Measurements from ENCODE around the gene SLC44A3. TPM values are rescaled to one million over a fixed set of nuclear protein-coding genes. Genes with fewer than 3 reads are reported as not detected.

SLC44A3 gene
- total RNA-seq, 2 experiments from 2014 or later: 0.37 to 0.52 TPM

DNA sequence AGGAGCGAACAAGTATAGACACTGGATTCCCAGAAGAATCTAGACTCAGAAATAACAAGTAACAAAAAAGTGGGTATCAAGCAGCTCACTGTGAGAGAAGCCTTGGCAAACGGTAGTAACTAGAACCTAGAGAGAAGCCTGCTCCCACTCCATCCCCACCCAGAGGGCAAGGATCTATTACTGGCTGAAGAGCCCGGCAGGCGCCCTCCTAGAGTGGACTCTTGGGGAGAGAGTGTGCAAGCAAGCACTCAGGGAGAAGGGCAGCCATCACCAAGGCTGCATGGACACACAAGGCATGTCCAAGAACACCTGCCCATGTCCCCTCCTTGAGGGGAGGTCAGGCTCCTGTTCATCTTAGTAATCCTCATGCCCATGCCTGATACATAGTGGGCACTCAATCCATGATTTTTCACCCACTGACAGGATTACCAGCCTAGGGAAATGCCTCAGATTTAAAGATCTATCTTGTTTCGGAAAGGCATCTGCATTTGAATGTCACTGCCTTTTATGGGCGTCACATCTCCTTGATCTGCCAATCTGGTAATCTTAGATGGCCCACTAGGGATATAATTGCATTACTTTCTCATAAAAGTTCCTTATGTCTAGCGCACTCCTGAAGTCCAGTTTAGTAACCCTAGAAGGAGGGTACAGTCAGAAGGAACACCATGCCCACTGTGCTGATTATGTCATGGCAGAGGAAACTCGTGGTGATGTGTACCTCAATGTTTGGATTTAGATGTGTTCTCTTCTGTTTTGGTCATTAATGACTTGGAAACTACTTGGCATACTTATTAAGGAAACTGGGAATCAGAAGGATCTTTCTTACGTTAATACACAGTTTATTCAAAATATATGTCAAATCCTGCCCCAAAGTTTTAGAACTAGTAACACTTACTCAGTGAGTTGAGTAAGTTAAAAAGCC is 92.4 kb downstream of the SLC44A3 start:
- CTCF ChIA-PET: no interaction called here
- no peak for DNase-seq
- H3K27me3 Mint-ChIP-seq: peaks cover 7% of the 10 kb centered on the region

DNA sequence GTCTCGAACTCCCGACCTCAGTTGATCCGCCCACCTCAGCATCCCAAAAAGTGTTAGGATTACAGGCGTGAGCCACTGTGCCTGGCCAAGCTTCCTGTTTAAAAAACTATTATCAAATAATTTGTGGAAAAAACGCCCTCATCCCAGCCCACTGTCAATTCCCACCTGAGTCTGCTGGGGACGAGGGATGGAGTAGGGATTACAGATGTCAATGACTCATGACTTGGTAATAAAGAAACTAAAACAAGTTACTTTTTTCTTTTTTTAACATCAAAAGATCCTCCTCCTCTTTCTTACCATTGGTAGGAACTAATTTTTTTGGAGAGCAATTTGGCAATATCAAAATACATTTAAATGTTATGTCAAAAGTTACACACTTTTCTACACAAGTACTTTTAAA is 97.1 kb downstream of the SLC44A3 start:
- Mint-ChIP-seq H3K4me1 (no peaks in the 10 kb centered on the region), H3K27ac (no peak overlapping the region), H3K9me3 (no peaks in the 10 kb centered on the region), H3K4me3 (no peak overlapping the region), H3K36me3 (ENCODE audit: low read depth) (no peaks in the 10 kb centered on the region), H3K27me3 (peaks cover 6% of the 10 kb centered on the region)
- no peak for DNase-seq
- CTCF ChIA-PET: no interaction called here
- POLR2A ChIA-PET: no interaction called here

More for the DNA sequence above, 92.4 kb downstream of the SLC44A3 start:
- H3K9me3 Mint-ChIP-seq: no peaks in the 10 kb centered on the region
- H3K4me1 Mint-ChIP-seq: no peaks in the 10 kb centered on the region
- no peak overlapping the region for H3K4me3 Mint-ChIP-seq
- POLR2A ChIA-PET: no interaction called here
- no peak overlapping the region for H3K27ac Mint-ChIP-seq
- H3K36me3 Mint-ChIP-seq (ENCODE audit: low read depth): no peaks in the 10 kb centered on the region

DNA sequence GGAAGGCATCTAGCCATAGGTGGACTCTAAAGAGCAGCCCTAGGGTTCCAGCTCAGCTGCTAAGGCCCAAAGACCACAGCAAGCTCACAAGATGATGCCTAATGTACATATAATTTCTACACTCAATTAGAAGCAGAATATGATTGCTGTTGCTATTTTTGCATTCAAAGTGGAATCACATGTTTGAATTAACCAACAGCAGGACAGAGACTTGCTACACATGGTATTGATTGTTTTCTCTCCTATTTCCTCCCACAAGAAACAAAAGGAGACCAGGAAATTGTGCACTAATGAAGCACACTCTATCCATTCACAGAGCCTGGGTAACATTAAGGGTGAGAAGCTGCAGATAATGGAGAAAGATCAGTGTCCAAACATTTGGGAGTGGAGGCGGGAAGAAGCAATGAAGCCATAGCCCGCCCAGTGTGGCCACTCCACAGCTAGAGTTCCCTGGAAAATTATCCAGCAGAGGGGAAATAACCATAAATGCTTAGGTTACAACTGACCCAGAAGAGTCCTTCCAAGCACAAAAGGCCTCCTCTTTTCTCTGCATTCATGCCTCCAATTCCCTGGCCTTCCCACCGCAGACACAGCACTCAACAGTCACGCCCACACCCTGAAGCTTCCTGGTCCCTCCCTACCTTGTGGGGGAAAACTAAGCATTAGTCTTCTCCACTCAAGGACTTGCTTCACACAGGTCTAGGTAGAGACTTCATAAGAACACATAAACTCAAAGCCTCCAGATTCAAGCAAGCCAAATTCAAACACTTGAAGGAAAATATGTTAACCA is 99.3 kb downstream of the SLC44A3 start:
- Mint-ChIP-seq H3K4me1 (peaks cover 6% of the 10 kb centered on the region), H3K4me3 (no peak overlapping the region), H3K27me3 (peaks cover 18% of the 10 kb centered on the region), H3K9me3 (no peaks in the 10 kb centered on the region), H3K36me3 (ENCODE audit: low read depth) (no peaks in the 10 kb centered on the region), H3K27ac (no peak overlapping the region)
- DNase-seq: no peak
- CTCF ChIA-PET: no interaction called here
- POLR2A ChIA-PET: no interaction called here

DNA sequence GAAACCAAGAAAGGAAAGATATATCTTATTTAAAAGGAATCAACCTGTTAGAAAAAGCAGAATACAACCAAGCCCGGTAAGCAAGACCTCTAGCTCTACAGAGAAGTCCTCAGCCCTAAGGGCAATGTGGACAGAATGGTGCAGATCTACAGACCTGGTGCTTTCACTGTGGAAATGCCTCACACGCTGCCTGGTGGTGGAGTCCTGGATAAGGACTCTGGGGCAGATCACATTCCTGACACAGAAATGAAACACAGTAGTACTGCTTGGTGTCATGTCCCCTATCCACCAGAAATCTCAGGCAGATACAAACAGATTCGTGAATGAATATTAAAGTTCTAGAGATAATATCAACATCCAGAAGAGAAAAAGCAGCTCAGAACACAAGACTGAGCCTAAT is 99.9 kb downstream of the SLC44A3 start:
- ChIA-PET CTCF (no interaction called here), POLR2A (no interaction called here)
- Mint-ChIP-seq H3K27me3 (peaks cover 23% of the 10 kb centered on the region), H3K9me3 (no peaks in the 10 kb centered on the region), H3K4me1 (peaks cover 6% of the 10 kb centered on the region), H3K4me3 (no peak overlapping the region), H3K36me3 (ENCODE audit: low read depth) (no peaks in the 10 kb centered on the region), H3K27ac (no peak overlapping the region)
- DNase-seq: no peak

DNA sequence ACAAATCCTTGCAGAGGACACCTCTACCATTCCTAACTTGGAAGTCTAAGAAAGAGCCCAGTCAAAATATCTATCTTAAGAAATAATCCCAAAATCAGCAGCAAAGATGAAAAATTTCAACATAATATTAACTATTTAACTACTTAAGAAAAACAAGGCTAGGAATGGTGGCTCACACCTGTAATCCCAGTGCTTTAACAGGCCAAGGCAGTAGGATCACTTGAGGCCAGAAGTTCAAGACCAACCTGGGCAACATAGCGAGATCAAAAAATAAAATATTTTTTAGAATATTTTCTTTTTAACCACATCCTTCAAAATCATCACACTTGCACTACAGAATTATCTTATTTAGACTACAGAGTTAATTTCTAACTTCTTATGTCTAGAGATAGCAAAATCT is 101.8 kb downstream of the SLC44A3 start:
- Mint-ChIP-seq H3K27ac (no peak overlapping the region), H3K36me3 (ENCODE audit: low read depth) (no peaks in the 10 kb centered on the region), H3K9me3 (no peaks in the 10 kb centered on the region), H3K4me1 (peaks cover 14% of the 10 kb centered on the region), H3K4me3 (no peak overlapping the region), H3K27me3 (peaks cover 33% of the 10 kb centered on the region)
- POLR2A ChIA-PET: no interaction called here
- DNase-seq: no peak
- CTCF ChIA-PET: no interaction called here

DNA sequence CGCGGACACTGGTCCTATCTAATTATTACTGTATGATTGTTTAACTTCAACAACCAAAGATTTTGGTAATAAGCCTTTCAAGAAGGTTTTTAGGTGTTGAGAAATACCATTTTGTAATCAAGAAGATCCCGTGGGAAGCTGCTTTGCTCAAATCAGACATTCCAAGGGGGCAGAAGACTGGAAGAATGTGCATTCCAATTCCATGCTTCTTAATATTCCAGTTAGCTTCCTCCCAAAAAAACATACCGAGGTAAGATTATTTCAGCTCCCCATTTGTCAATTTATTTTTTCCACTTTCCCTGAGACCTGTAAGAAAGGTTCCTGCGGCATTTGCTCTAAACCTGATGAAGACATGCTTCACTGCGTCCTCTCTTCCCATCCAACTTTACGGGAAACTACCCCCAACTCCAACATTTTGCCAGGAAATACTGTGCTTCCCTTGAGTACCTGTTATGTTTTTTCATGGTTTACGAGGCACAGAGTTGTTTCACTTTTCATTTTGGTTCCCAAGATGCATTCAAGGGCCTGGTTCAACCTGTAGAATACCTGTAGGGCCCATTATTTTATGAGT is 102.7 kb downstream of the SLC44A3 start:
- Mint-ChIP-seq H3K4me1 (peaks cover 18% of the 10 kb centered on the region), H3K27ac (no peak overlapping the region), H3K27me3 (peaks cover 39% of the 10 kb centered on the region), H3K9me3 (no peaks in the 10 kb centered on the region), H3K4me3 (no peak overlapping the region), H3K36me3 (ENCODE audit: low read depth) (no peaks in the 10 kb centered on the region)
- CTCF ChIA-PET: interaction anchor here (1.3 kb wide), 1 partner anchor 24 kb away, joined by 3 read pairs; no protein-coding TSS in a partner anchor
- POLR2A ChIA-PET: no interaction called here
- DNase-seq: no peak

DNA sequence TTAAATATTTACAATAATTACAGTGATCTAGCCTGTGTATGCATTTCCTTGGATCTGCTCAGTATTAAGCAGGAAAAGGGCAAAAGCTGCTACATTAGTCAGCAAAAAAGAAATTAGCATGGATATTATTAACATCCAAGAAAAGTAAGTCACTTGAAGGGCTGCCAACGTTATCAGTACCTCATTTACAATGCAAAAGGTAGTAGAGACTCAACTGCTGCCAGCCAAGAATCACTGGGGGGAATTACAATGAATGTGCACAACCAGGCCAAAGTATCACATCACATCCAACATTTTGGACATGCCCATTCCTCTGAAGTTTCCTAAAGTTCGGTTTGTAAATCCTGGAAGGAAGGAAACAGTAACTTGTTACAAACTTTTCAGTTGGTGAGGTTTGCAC is 104.8 kb downstream of the SLC44A3 start:
- no peak for DNase-seq
- no peaks in the 10 kb centered on the region for H3K9me3 Mint-ChIP-seq
- ChIA-PET CTCF (no interaction called here), POLR2A (no interaction called here)
- peaks cover 18% of the 10 kb centered on the region for H3K4me1 Mint-ChIP-seq
- H3K4me3 Mint-ChIP-seq: no peak overlapping the region
- peaks cover 55% of the 10 kb centered on the region for H3K27me3 Mint-ChIP-seq
- H3K27ac Mint-ChIP-seq: no peak overlapping the region
- no peaks in the 10 kb centered on the region for H3K36me3 Mint-ChIP-seq (ENCODE audit: low read depth)

DNA sequence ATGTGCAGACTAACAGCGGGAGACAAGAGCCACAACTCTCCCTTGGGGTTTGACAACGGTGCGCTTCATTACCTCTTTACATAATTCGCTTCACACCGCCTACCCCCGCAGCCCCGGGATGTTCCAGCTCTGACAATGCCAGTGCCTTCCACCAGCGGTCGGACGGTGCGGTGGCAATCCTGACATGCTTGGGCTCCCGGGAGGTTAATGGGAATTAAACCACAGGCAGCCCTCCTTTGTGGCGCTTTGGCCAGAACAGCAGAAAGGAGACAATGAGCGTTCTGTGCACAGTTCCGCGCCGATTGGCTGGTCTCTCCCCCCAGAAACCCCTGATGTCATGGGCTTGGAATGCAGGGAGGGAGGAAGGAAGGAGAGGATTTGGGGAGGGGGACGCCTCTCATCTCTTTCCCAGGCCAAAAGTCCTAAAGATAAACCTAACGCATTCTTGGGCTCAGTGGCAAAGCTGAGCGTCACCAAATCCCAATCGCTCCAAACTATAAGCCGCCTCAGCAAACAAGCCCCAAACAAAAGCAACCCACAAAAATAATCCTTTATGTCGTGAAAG is 105.5 kb downstream of the SLC44A3 start:
- peak overlapping the region; percentile 62 for H3K4me3 Mint-ChIP-seq
- ChIA-PET CTCF (no interaction called here), POLR2A (no interaction called here)
- peaks cover 18% of the 10 kb centered on the region for H3K4me1 Mint-ChIP-seq
- H3K27me3 Mint-ChIP-seq: peaks cover 57% of the 10 kb centered on the region
- DNase-seq: no peak
- no peaks in the 10 kb centered on the region for H3K9me3 Mint-ChIP-seq
- no peaks in the 10 kb centered on the region for H3K36me3 Mint-ChIP-seq (ENCODE audit: low read depth)
- H3K27ac Mint-ChIP-seq: no peak overlapping the region

DNA sequence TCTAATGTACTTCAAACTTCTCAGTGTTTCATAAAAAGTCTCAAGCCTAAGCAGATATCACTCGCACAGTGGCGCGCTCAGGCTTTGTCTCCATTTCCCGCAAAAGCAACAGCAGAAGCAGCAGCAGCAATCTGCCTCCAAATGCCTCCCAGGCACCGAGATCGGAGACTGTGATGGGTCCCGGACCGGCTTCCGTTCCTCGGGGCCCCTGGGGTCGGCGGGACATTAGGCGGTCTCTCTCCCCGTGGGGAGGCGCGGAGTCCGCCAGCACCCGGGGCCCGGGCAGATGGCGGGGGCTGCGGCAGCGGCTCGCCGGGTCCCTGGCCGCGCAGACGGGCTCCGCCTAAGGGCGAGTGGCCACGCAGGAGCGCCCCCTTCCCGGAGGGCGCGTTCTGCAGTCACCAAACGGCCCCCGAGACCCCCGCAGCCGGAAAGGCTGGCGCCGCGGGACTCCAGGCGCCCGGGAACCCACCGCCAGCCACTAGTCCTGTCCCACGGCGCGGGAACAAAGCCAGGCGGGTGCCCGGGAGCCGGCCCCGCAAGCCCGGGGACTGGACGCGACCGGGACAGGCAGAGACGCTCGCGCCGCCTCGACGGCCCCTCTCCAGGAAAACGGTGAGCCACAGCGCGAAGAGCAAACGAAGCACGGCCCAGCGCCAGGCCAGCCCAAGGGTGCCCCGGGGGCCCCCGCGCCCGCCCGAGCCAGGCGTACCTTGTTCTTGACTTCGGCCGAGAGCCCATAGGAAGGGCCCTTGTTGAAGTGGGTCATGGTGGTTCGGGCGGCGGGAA is 106.2 kb downstream of the SLC44A3 start:
- no peaks in the 10 kb centered on the region for H3K36me3 Mint-ChIP-seq (ENCODE audit: low read depth)
- DNase-seq: peak; percentile 12
- peaks cover 18% of the 10 kb centered on the region for H3K4me1 Mint-ChIP-seq
- no peaks in the 10 kb centered on the region for H3K9me3 Mint-ChIP-seq
- ChIA-PET CTCF (no interaction called here), POLR2A (no interaction called here)
- peak overlapping the region; percentile 62 for H3K4me3 Mint-ChIP-seq
- H3K27me3 Mint-ChIP-seq: peaks cover 56% of the 10 kb centered on the region
- no peak overlapping the region for H3K27ac Mint-ChIP-seq

DNA sequence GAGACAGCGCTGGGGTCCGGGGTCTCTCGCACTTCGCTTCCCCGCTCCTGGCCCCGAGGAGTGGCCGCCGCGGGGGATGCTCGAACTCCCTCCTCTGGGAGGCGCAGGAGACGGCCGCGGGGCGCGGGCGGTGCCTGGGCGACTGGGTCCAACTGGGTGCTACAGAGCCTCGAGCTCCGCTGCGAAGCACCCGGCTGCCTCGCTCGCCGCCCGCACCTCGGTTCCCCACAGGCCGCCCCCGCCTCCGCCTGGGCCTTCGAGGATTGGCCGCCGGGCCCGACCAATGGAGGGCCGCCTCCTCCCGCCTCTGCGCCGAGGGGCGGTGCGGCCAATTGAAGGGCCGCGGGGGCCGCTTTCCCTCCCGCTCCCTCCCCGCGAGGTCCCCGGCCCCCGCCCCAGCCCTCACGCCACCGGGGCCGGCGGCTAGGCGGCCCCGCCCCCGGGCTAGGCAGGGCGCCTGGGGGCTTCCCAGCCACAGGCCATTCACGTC is 106.8 kb downstream of the SLC44A3 start, which contains the start of gene CNN3:
Gene CNN3 (minus strand): TSS at position 196 of the 490 bp plus-strand sequence. CDS start 216 bp downstream, outside the sequence.
- CTCF ChIA-PET: no interaction called here
- Mint-ChIP-seq H3K36me3 (ENCODE audit: low read depth) (no peaks in the 10 kb centered on the region), H3K4me3 (peak within 1 kb of the TSS; percentile 65), H3K4me1 (peaks cover 18% of the 10 kb centered on the region), H3K27ac (peak within 1 kb of the TSS; percentile 79), H3K9me3 (no peaks in the 10 kb centered on the region), H3K27me3 (peaks cover 52% of the 10 kb centered on the region)
- DNase-seq: peak; percentile 47
- POLR2A ChIA-PET: no interaction called here

DNA sequence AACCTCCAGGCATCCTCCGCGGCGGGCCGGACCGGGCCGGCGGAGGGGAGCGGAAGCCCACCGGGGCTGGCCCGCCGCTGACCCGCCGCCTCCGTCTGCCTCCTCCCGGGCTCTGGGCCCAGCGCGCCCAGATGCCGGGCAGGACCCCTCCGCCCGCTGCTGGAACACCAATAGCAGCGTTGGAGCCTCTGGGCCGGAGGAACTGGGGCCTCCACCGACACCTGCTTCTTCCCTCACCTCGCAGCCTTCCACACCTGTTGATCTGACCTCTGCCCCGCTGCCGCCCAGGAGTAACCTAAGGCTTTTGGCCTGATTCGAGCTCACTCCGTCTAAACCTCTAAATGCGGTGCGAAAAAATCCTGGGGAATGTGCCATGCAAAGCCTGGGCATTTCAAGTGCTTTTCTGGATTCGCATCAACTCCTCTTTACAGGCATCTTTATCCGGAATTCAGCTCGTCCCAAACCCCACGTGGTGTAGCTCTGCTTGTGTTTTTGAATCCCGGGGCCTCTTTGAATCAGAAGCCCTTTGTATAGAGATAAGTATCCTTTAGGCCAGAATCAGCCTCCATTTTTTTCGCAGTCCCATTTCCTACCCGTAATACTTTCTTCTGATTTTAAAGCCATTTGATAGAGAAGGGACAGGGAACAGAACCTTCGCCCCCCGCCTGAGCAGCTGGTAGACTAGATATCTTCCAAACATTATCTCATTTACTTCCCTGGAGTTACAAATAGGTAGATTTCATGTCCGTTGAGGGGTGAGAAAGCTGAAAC is 107.4 kb downstream of the SLC44A3 start:
- H3K27me3 Mint-ChIP-seq: peaks cover 51% of the 10 kb centered on the region
- peak overlapping the region; percentile 65 for H3K4me3 Mint-ChIP-seq
- H3K9me3 Mint-ChIP-seq: no peaks in the 10 kb centered on the region
- DNase-seq: no peak
- H3K27ac Mint-ChIP-seq: peak overlapping the region; percentile 79
- no peaks in the 10 kb centered on the region for H3K36me3 Mint-ChIP-seq (ENCODE audit: low read depth)
- ChIA-PET POLR2A (interaction anchor here (0.7 kb wide), 1 partner anchor 19 kb away, joined by 3 read pairs; no protein-coding TSS in a partner anchor), CTCF (no interaction called here)
- peaks cover 18% of the 10 kb centered on the region for H3K4me1 Mint-ChIP-seq
